GM12892 (cell line): Measurements from ENCODE around the gene TFF2.

ENCODE experiments used
- POLR2A ChIP-seq: IDR thresholded peaks from 2 replicates; pipeline ENCODE4 v1.6.1; 2011; ENCODE audit warnings: low read depth, low read length, control low read depth
- POLR2AphosphoS5 ChIP-seq: IDR thresholded peaks from 2 replicates; pipeline ENCODE4 v1.6.1; 2011; ENCODE audit warnings: low read depth, low read length, control low read depth
- TAF1 ChIP-seq: IDR thresholded peaks from 2 replicates; pipeline ENCODE4 v1.6.1; 2011; ENCODE audit warnings: low read depth, mild to moderate bottlenecking, control low read depth, low read length, borderline replicate concordance

DNA sequence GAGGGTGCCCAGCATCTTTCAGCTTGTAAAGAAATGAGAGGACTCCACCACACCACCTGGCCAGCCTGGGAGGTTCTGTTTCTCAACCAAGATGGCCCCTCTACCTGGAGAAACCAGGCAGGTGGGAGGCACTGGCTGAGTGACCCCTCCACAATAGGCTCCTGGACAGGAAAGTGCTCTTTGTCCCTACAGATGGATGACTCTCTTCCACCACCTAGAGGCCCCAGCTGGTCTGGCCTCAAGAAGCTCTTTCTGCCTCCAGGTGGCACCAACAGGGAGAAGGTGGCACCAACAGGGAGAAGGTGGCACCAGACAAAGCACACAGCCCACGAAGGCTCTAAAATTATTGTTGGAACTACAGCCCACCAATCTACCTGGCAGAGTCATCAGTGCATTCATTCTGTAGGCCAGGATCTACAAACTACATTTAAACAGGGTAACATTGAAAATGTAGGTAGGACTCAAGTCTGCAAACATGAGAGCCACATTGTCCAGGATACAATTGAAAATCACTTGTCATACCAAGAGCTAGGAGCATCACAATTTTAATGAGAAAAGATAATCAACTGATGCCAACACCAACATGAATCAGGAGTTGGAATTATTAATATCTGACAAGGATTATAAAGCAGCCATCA, 30.7 kb upstream of the TFF2 start:
- TF ChIP-seq POLR2AphosphoS5 (no peak), POLR2A (no peak), TAF1 (no peak)
